WTC11 (cell line): Measurements from ENCODE around the gene C20orf144. TPM values are rescaled to one million over a fixed set of nuclear protein-coding genes. Genes with fewer than 3 reads are reported as not detected.

ENCODE experiments used
- ATAC-seq: fragments of 200-7000 bp; cut with Tn5 transposase; 2 replicates; pipeline ENCODE4 v1.10.0; 2021; ENCODE audit warnings: mild to moderate bottlenecking, moderate library complexity
- CTCF ChIA-PET: fragments of 300-600 bp; sonication (Branson Sonifier 250); formaldehyde crosslinking; loops from one replicate; lab custom pipeline; 2021; ENCODE audit warnings: antibody characterized with exemption; lab: Charles Lee
- POLR2A ChIA-PET: fragments of 350-600 bp; sonication (Branson Sonifier 250); formaldehyde crosslinking; loops from one replicate; lab custom pipeline; 2021; ENCODE audit warnings: antibody characterized with exemption; lab: Charles Lee
- DNase-seq: peaks from one replicate; pipeline ENCODE4 v3.0.0; 2021; ENCODE audit warnings: low spot score
- H3K27ac Mint-ChIP-seq: 2 replicates; pipeline ENCODE4 v1.8.0; 2021; ENCODE audit warnings: mixed read lengths
- H3K27me3 Mint-ChIP-seq: 2 replicates; pipeline ENCODE4 v1.8.0; 2021; ENCODE audit warnings: low read depth, mild to moderate bottlenecking, moderate library complexity, mixed read lengths
- H3K36me3 Mint-ChIP-seq: 2 replicates; pipeline ENCODE4 v1.8.0; 2021; ENCODE audit warnings: mixed read lengths
- H3K4me1 Mint-ChIP-seq: 2 replicates; pipeline ENCODE4 v1.8.0; 2022; ENCODE audit warnings: mixed read lengths
- H3K4me3 Mint-ChIP-seq: 2 replicates; pipeline ENCODE4 v1.8.0; 2021; ENCODE audit warnings: mild to moderate bottlenecking, moderate library complexity, mixed read lengths
- H3K9me3 Mint-ChIP-seq: 2 replicates; pipeline ENCODE4 v1.8.0; 2021; ENCODE audit warnings: mixed read lengths
- ATF2 ChIP-seq: sonication (generic); formaldehyde crosslinking; IDR thresholded peaks from 2 replicates; pipeline ENCODE4 v1.8.1; 2022; ENCODE audit warnings: low read depth, missing genetic modification reagents, borderline replicate concordance
- ATF6 ChIP-seq: sonication (generic); formaldehyde crosslinking; IDR thresholded peaks from 2 replicates; pipeline ENCODE4 v1.8.1; 2023; ENCODE audit warnings: mild to moderate bottlenecking, missing genetic modification reagents
- FOXK1 ChIP-seq: sonication (generic); formaldehyde crosslinking; IDR thresholded peaks from 2 replicates; pipeline ENCODE4 v1.8.0; 2022; ENCODE audit warnings: mild to moderate bottlenecking, moderate library complexity, missing genetic modification reagents
- GTF2I ChIP-seq: fragments of 250-450 bp; sonication (Bioruptor Pico); conservative IDR thresholded peaks from 2 replicates; pipeline ENCODE4 v1.4.0; 2021; ENCODE audit warnings: mild to moderate bottlenecking
- HMGXB4 ChIP-seq: sonication (generic); formaldehyde crosslinking; IDR thresholded peaks from 2 replicates; pipeline ENCODE4 v1.8.1; 2023; ENCODE audit warnings: mild to moderate bottlenecking, moderate library complexity, missing genetic modification reagents
- JAZF1 ChIP-seq: fragments of 250-450 bp; sonication (Bioruptor Pico); IDR thresholded peaks from 2 replicates; pipeline ENCODE4 v1.9.0; 2021; ENCODE audit warnings: moderate library complexity, mild to moderate bottlenecking, inconsistent platforms
- KAT7 ChIP-seq: sonication (generic); formaldehyde crosslinking; IDR thresholded peaks from 2 replicates; pipeline ENCODE4 v1.8.1; 2023; ENCODE audit warnings: missing genetic modification reagents, mild to moderate bottlenecking, borderline replicate concordance
- MLX ChIP-seq: sonication (generic); formaldehyde crosslinking; IDR thresholded peaks from 2 replicates; pipeline ENCODE4 v1.8.1; 2023; ENCODE audit warnings: mild to moderate bottlenecking, missing genetic modification reagents, moderate library complexity
- PREB ChIP-seq: sonication (generic); formaldehyde crosslinking; IDR thresholded peaks from 2 replicates; pipeline ENCODE4 v1.8.1; 2022; ENCODE audit warnings: mild to moderate bottlenecking, missing genetic modification reagents, moderate library complexity, borderline replicate concordance
- PRRX2 ChIP-seq: fragments of 250-450 bp; sonication (Bioruptor Pico); IDR thresholded peaks from 2 replicates; pipeline ENCODE4 v1.8.0; 2021; ENCODE audit warnings: mild to moderate bottlenecking
- RELA ChIP-seq: sonication (generic); formaldehyde crosslinking; IDR thresholded peaks from 2 replicates; pipeline ENCODE4 v1.8.1; 2022; ENCODE audit warnings: missing genetic modification reagents, mild to moderate bottlenecking, borderline replicate concordance
- ZNF219 ChIP-seq: sonication (generic); formaldehyde crosslinking; IDR thresholded peaks from 2 replicates; pipeline ENCODE4 v1.8.0; 2023; ENCODE audit warnings: missing genetic modification reagents, mild to moderate bottlenecking, borderline replicate concordance
- ZNF263 ChIP-seq: sonication (generic); formaldehyde crosslinking; IDR thresholded peaks from 2 replicates; pipeline ENCODE4 v1.8.1; 2022; ENCODE audit warnings: low read depth, mild to moderate bottlenecking, moderate library complexity, missing genetic modification reagents
- ZNF317 ChIP-seq: sonication (generic); formaldehyde crosslinking; IDR thresholded peaks from 2 replicates; pipeline ENCODE4 v1.8.1; 2023; ENCODE audit warnings: low read depth, mild to moderate bottlenecking, moderate library complexity, missing genetic modification reagents, borderline replicate concordance
- ZNF396 ChIP-seq: fragments of 250-450 bp; sonication (Bioruptor Pico); IDR thresholded peaks from 2 replicates; pipeline ENCODE4 v1.8.0; 2021; ENCODE audit warnings: mild to moderate bottlenecking, moderate library complexity, borderline replicate concordance
- ZNF416 ChIP-seq: fragments of 250-450 bp; sonication (Bioruptor Pico); IDR thresholded peaks from 2 replicates; pipeline ENCODE4 v1.9.0; 2021; ENCODE audit warnings: mild to moderate bottlenecking, inconsistent platforms
- ZNF423 ChIP-seq: fragments of 250-450 bp; sonication (Bioruptor Pico); IDR thresholded peaks from 2 replicates; pipeline ENCODE4 v2.1.2; 2022; ENCODE audit warnings: mild to moderate bottlenecking, moderate library complexity
- ZNF532 ChIP-seq: fragments of 250-450 bp; sonication (Bioruptor Pico); IDR thresholded peaks from 2 replicates; pipeline ENCODE4 v1.9.0; 2021; ENCODE audit warnings: mild to moderate bottlenecking, borderline replicate concordance
- ZSCAN18 ChIP-seq: fragments of 250-450 bp; sonication (Bioruptor Pico); IDR thresholded peaks from 2 replicates; pipeline ENCODE4 v2.1.2; 2022; ENCODE audit warnings: mild to moderate bottlenecking, moderate library complexity
- total RNA-seq: library from RNA; stranded (reverse); gene quantifications from 3 replicates; pipeline ENCODE4 v1.2.3, GENCODE V29; 2021

C20orf144 gene
- total RNA-seq, 1 experiment from 2014 or later, result 0.09 TPM

- CTCF ChIA-PET, result interaction anchor here (0.6 to 1.3 kb wide), 2 partner anchors 13 to 1658 kb away, joined by 3 to 4 read pairs; no protein-coding TSS in a partner anchor
- Mint-ChIP-seq H3K27ac (no peak overlapping the region; the same call in 1 of the 2 replicates), H3K4me3 (no peak overlapping the region), H3K27me3 (no peaks in the 10 kb centered on the region; the same call in 1 of the 2 replicates), H3K9me3 (no peaks in the 10 kb centered on the region), H3K4me1 (peaks cover 31% of the 10 kb centered on the region), H3K36me3 (peaks cover 29% of the 10 kb centered on the region)
- POLR2A ChIA-PET, result interaction anchor here (0.6 to 1.1 kb wide), 2 partner anchors 9 to 155 kb away, joined by 3 to 4 read pairs; no protein-coding TSS in a partner anchor
- no peak for DNase-seq
- TF ChIP-seq HMGXB4 (no peak), MLX (CRISPR knock-in tag) (no peak), ZSCAN18 (no peak), ATF6 (CRISPR knock-in tag) (no peak), ZNF416 (no peak), JAZF1 (CRISPR knock-in tag) (no peak), ZNF317 (CRISPR knock-in tag) (no peak), ATF2 (CRISPR knock-in tag) (no peak), PRRX2 (CRISPR knock-in tag) (no peak)
- no peak for ATAC-seq
Observed at GRCh38 chr20:33676121-33676520, 14.0 kb downstream of the C20orf144 start.

GRCh38 chr20:33676652-33677645, 14.8 kb downstream of the C20orf144 start:
- ChIA-PET POLR2A (interaction anchor here (1.1 kb wide), 1 partner anchor 8 kb away, joined by 3 read pairs; no protein-coding TSS in a partner anchor), CTCF (interaction anchor here (4.8 kb wide), 1 partner anchor 9 kb away, joined by 24 read pairs; the partner anchor contains the start of gene ACTL10)
- Mint-ChIP-seq H3K36me3 (peaks cover 27% of the 10 kb centered on the region), H3K9me3 (no peaks in the 10 kb centered on the region), H3K27me3 (no peaks in the 10 kb centered on the region; the same call in 1 of the 2 replicates), H3K27ac (no peak overlapping the region), H3K4me3 (no peak overlapping the region), H3K4me1 (peaks cover 30% of the 10 kb centered on the region)
- DNase-seq, result no peak
- ATAC-seq, result no peak
- TF ChIP-seq RELA (CRISPR knock-in tag) (no peak), FOXK1 (CRISPR knock-in tag) (no peak), ZNF416 (no peak), PREB (CRISPR knock-in tag) (no peak), JAZF1 (CRISPR knock-in tag) (no peak), ZNF317 (CRISPR knock-in tag) (no peak), GTF2I (no peak), ZNF396 (CRISPR knock-in tag) (no peak), ZNF423 (CRISPR knock-in tag) (no peak), ZNF532 (CRISPR knock-in tag) (no peak), ZNF263 (CRISPR knock-in tag) (no peak), ZNF219 (CRISPR knock-in tag) (no peak), KAT7 (no peak)
